K562 (cell line): ENCODE data around the gene SDK1. TPM values are rescaled to one million over a fixed set of nuclear protein-coding genes. Genes with fewer than 3 reads are reported as not detected.

Experiments used
- ATAC-seq: fragments of 200-7000 bp; cut with Tn5 transposase; 3 replicates; pipeline ENCODE4 v1.9.1; 2020; ENCODE audit warnings: moderate library complexity
- BruUV-seq: library from RNA; stranded (reverse); fragments of 400-500 nt; replicated peaks from 2 replicates; lab custom pipeline; 2021; lab: Mats Ljungman, UMichigan
- CTCF ChIA-PET: fragments of 300-600 bp; formaldehyde crosslinking; extraction: SDS; loops from one replicate; lab custom pipeline; 2021; ENCODE audit warnings: low intra/inter-chr PET ratio; lab: Yijun Ruan, JAX
- POLR2A ChIA-PET: fragments of 300-600, 350-650 bp; sonication (Branson Sonifier 250); formaldehyde crosslinking; extraction: SDS; loops from one replicate; lab custom pipeline; 2021; ENCODE audit warnings: antibody characterized with exemption, inconsistent platforms; lab: Yijun Ruan, JAX
- DNase-seq, 4 experiments: peaks; one replicate each; pipeline versions ENCODE4 v3.0.0 to v3.0.0-alpha.2; 2011 to 2018; ENCODE audit warnings: low spot score in 3 of 4, mixed read lengths in 3 of 4; ENCODE audit errors: extremely low read depth in 1 of 4
- FAIRE-seq: peaks from 2 replicates; lab custom pipeline; 2011; peaks lifted over from hg19 to GRCh38; lab: Jason Lieb, UNC
- H2AFZ ChIP-seq: 2 replicates; pipeline ENCODE4 v1.6.0; 2011; ENCODE audit warnings: low read depth, low read length, control low read depth, inconsistent platforms
- H3K27ac ChIP-seq: fragments of 200-600 bp; 3 replicates; pipeline ENCODE4 v1.8.0; 2011; ENCODE audit warnings: low read depth, mild to moderate bottlenecking, control low read depth, inconsistent platforms, low read length, moderate library complexity, mixed read lengths; ENCODE audit errors: extremely low read depth
- H3K27me3 ChIP-seq, 2 experiments: fragments of 300-600 bp in 1 of 2; 2 replicates in 1 of 2; 3 replicates in 1 of 2; pipeline versions ENCODE4 v1.6.0 to v1.8.0; 2011; ENCODE audit warnings: inconsistent platforms in 2 of 2, low read length in 2 of 2, mild to moderate bottlenecking in 1 of 2, mixed read lengths in 1 of 2, moderate library complexity in 1 of 2; ENCODE audit not compliant: control insufficient read depth in 2 of 2, insufficient read depth in 2 of 2
- H3K36me3 ChIP-seq: fragments of 300-600 bp; 3 replicates; pipeline ENCODE4 v1.8.0; 2011; ENCODE audit warnings: mild to moderate bottlenecking, low read length, inconsistent platforms; ENCODE audit not compliant: control insufficient read depth, insufficient read depth
- H3K4me1 ChIP-seq, 2 experiments: fragments of 200-600 bp in 1 of 2; replicated peaks in 1 of 2; 2 replicates in 1 of 2; 3 replicates in 1 of 2; pipeline versions ENCODE4 v1.5.1 to v1.8.0; 2011; ENCODE audit warnings: inconsistent platforms in 2 of 2, low read length in 2 of 2, mild to moderate bottlenecking in 1 of 2, mixed read lengths in 1 of 2, moderate library complexity in 1 of 2; ENCODE audit not compliant: control insufficient read depth in 2 of 2, insufficient read depth in 2 of 2
- H3K4me2 ChIP-seq: 2 replicates; pipeline ENCODE4 v1.6.1; 2011; ENCODE audit warnings: low read length, control low read depth, inconsistent platforms, mixed read lengths; ENCODE audit not compliant: insufficient read depth
- H3K4me3 ChIP-seq: fragments of 200-600 bp; sonication (generic), shearing (Covaris generic); 2 replicates; pipeline ENCODE4 v1.5.1; 2016; ENCODE audit warnings: control low read depth, inconsistent platforms
- H3K79me2 ChIP-seq: fragments of 200-600 bp; 3 replicates; pipeline ENCODE4 v1.8.0; 2011; ENCODE audit warnings: low read length, inconsistent platforms; ENCODE audit not compliant: control insufficient read depth, insufficient read depth
- H3K9ac ChIP-seq, 2 experiments: 2 replicates each; pipeline versions ENCODE4 v1.6.0 to v1.6.1; 2011; ENCODE audit warnings: low read depth in 2 of 2, low read length in 2 of 2, control low read depth in 1 of 2, inconsistent platforms in 1 of 2, mild to moderate bottlenecking in 1 of 2, mixed read lengths in 1 of 2; ENCODE audit not compliant: insufficient read depth in 1 of 2
- H3K9me1 ChIP-seq: one replicate; pipeline ENCODE4 v1.6.0; 2011; ENCODE audit warnings: inconsistent platforms, mild to moderate bottlenecking, low read length, moderate library complexity; ENCODE audit not compliant: control insufficient read depth, insufficient read depth
- H3K9me3 ChIP-seq: replicated peaks from 2 replicates; pipeline ENCODE4 v1.5.1; 2011; ENCODE audit warnings: low read depth, low read length, inconsistent platforms; ENCODE audit not compliant: control insufficient read depth, insufficient read depth
- H4K20me1 ChIP-seq: replicated peaks from 2 replicates; pipeline ENCODE4 v1.6.1; 2011; ENCODE audit warnings: low read length, inconsistent platforms, mixed read lengths; ENCODE audit not compliant: control insufficient read depth, insufficient read depth
- CCAR2 ChIP-seq: fragments of 200-400 bp; formaldehyde crosslinking; IDR thresholded peaks from 2 replicates; pipeline ENCODE4 v1.6.1; 2017; ENCODE audit warnings: mild to moderate bottlenecking, low read depth, low read length
- EWSR1 ChIP-seq: fragments of 450-650 bp; IDR thresholded peaks from 2 replicates; pipeline ENCODE4 v1.6.1; 2018; ENCODE audit warnings: borderline replicate concordance, mild to moderate bottlenecking, low read depth, moderate library complexity; ENCODE audit not compliant: partially characterized antibody
- HDGF ChIP-seq: fragments of 450-650 bp; IDR thresholded peaks from 2 replicates; pipeline ENCODE4 v1.6.1; 2016
- HNRNPUL1 ChIP-seq: fragments of 200-400 bp; formaldehyde crosslinking; IDR thresholded peaks from 2 replicates; pipeline ENCODE4 v1.6.1; 2017; ENCODE audit warnings: low read length
- MED1 ChIP-seq: sonication (generic); formaldehyde crosslinking; IDR thresholded peaks from 2 replicates; pipeline ENCODE4 v1.8.1; 2023; ENCODE audit warnings: missing genetic modification reagents, borderline replicate concordance
- POU5F1 ChIP-seq: fragments of 150-350 bp; IDR thresholded peaks from 2 replicates; pipeline ENCODE4 v1.6.1; 2014; ENCODE audit warnings: borderline replicate concordance, low read length, low read depth, mild to moderate bottlenecking; ENCODE audit not compliant: partially characterized antibody
- SIN3B ChIP-seq: fragments of 450-650 bp; IDR thresholded peaks from 2 replicates; pipeline ENCODE4 v1.6.1; 2017; ENCODE audit warnings: low read depth, mild to moderate bottlenecking, moderate library complexity
- ZC3H11A ChIP-seq: IDR thresholded peaks from 2 replicates; pipeline ENCODE4 v1.6.1; 2012; ENCODE audit warnings: low read depth, low read length, improper control_type of control experiment
- ZNF12 ChIP-seq: sonication (generic); formaldehyde crosslinking; IDR thresholded peaks from 2 replicates; pipeline ENCODE4 v1.4.0; 2020; ENCODE audit warnings: mild to moderate bottlenecking, missing genetic modification reagents
- ZNF282 ChIP-seq: sonication (generic); formaldehyde crosslinking; IDR thresholded peaks from 2 replicates; pipeline ENCODE4 v1.8.1; 2023; ENCODE audit warnings: missing genetic modification reagents
- WGBS: fragments of 100-300 bp; shearing (Covaris generic); methylation state at CpG from one replicate; pipeline ENCODE4 v1.1.6; 2016; ENCODE audit warnings: low coverage, mixed read lengths; ENCODE audit not compliant: insufficient coverage; ENCODE audit errors: missing lambda C conversion rate; 5-methylcytosine and 5-hydroxymethylcytosine counted together
- in situ Hi-C: fragments of 300-500 bp; cut with MboI; formaldehyde crosslinking; loops from 4 replicates; pipeline ENCODE4 v1.15.0; 2018; ENCODE audit warnings: inconsistent platforms, mixed read lengths
- intact Hi-C: fragments of 100-400 bp; cut with micrococcal nuclease; formaldehyde crosslinking; loops from 2 replicates; pipeline ENCODE4 v1.14.2; 2022
- polyA plus RNA-seq, 8 experiments: library from polyadenylated mRNA; depleted of rRNA in 4 of 8; stranded (reverse) in 5 of 8; unstranded in 3 of 8; fragments of >200 nt; fragmentation: Nextera tagmentation in 2 of 8; fragmentation: Illumina TruSeq in 1 of 8; extraction: Ambion mirVana in 2 of 8; extraction: Trizol in 1 of 8; gene quantifications; 2 replicates each; pipeline versions ENCODE4 v1.2.1 to v1.2.3, GENCODE V29; 2011 to 2014; ENCODE audit warnings: inconsistent platforms in 1 of 8, missing spikeins in 1 of 8
- total RNA-seq, 7 experiments: library from RNA; depleted of rRNA in 6 of 7; stranded (reverse); fragments of >200 nt in 6 of 7; fragmentation: Illumina TruSeq in 2 of 7; extraction: Trizol in 2 of 7; gene quantifications; 2 replicates each; pipeline versions ENCODE4 v1.2.1 to v1.2.3, GENCODE V29; 2011 to 2021; ENCODE audit warnings: low replicate concordance in 1 of 7
- TF ChIP-seq, protein P1 (sequence below), 2 experiments: fragments of 450-650 bp; IDR thresholded peaks; 2 replicates each; pipeline ENCODE4 v1.6.1; 2016
- TF ChIP-seq, protein P2 (sequence below): fragments of 250-450 bp; sonication (Bioruptor Pico); IDR thresholded peaks from 2 replicates; pipeline ENCODE4 v1.8.0; 2021; ENCODE audit warnings: moderate library complexity, mild to moderate bottlenecking, inconsistent platforms

The SDK1 gene
- total and polyA plus RNA-seq, 9 of the 15 experiments (the other 6 are each of a cell fraction or from before 2014, with no cell fraction given): 0.16 TPM; not detected in 8

DNA sequence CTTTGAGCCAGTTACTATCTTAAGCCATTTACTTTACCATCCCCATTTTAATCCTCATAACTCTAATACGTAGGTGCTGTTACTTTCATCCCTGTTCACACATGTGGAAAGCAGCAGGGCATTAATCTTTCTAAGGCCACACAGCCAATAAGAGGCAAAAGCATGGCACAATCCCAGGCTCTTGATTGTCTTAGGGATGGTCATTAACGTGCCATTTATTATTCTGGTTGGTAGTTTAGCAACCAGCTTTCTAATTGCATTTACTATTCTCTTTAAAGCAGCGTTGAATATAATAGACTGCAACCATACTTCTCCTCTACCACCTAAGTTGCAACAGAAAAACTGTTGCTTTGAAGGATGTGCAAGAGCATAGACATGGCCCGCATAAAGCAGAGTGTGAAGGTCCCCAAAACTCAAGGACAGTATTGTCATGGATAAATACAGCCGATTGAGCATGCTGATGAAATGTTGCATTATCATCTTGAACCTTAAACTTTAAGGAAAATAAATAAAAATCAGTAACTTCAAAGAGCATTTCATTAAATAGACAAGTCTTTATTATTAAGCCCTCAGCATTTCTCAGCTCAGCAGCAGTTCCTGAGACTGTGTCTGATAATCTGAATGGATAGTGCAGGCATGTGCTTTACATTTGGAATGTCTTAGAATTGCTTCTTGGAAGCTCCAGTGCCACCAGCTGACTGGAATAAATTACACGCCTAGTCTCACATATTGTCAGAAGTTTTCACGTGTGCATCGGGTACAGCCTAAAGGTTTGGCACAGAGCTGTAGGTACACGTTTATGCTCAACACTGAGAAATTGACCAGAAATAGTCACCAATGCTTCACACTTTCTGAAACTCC, 467.1 kb downstream of the SDK1 start:
- no peak for DNase-seq
- H3K27ac ChIP-seq: no peak overlapping the region
- CTCF ChIA-PET: interaction anchor here (0.6 kb wide), 1 partner anchor 1131 kb away, joined by 3 read pairs; no protein-coding TSS in a partner anchor
- H4K20me1 ChIP-seq: no peaks in the 10 kb centered on the region
- no peaks in the 10 kb centered on the region for H3K9me3 ChIP-seq
- no peak for FAIRE-seq
- no peak overlapping the region for H2AFZ ChIP-seq
- no peaks in the 10 kb centered on the region for H3K79me2 ChIP-seq
- no peaks in the 10 kb centered on the region for H3K36me3 ChIP-seq
- no peaks in the 10 kb centered on the region for H3K9me1 ChIP-seq
- intact Hi-C loops: no loop called here
- WGBS: 2% methylated on average over 9 of the region's 9 CpGs
- no peaks in the 10 kb centered on the region for H3K27me3 ChIP-seq
- TF ChIP-seq ZC3H11A: no peak
- no peak for TF ChIP-seq POU5F1
- no peak overlapping the region for H3K9ac ChIP-seq
- POLR2A ChIA-PET: no interaction called here
- H3K4me2 ChIP-seq: no peak overlapping the region
- ATAC-seq: no peak
- no peaks in the 10 kb centered on the region for H3K4me1 ChIP-seq
- no TSS peak for BruUV-seq
- in situ Hi-C loops: no loop called here
- no peak overlapping the region for H3K4me3 ChIP-seq

DNA sequence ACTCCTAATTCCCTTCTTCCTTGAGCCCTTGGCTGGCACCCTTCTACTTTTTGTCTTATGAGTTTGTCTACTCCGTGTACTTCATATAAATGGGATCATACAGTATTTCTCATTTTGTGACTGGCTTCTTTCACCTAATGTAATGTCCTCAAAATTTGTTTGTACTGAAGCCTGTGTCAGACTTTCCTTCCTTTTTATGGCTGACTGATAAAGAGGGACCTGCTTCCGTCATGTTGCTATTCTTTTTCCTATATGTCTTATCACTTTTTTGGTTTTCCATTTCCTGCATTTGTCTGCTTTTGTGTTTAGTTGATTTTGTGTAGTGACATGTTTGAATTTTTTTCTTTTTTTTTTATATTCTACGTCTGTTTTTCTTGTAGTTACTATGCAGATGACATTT, 470.9 kb downstream of the SDK1 start:
- DNase-seq (no peak), FAIRE-seq (no peak), ATAC-seq (no peak)
- in situ Hi-C loops: no loop called here
- TF ChIP-seq, protein P1, sequence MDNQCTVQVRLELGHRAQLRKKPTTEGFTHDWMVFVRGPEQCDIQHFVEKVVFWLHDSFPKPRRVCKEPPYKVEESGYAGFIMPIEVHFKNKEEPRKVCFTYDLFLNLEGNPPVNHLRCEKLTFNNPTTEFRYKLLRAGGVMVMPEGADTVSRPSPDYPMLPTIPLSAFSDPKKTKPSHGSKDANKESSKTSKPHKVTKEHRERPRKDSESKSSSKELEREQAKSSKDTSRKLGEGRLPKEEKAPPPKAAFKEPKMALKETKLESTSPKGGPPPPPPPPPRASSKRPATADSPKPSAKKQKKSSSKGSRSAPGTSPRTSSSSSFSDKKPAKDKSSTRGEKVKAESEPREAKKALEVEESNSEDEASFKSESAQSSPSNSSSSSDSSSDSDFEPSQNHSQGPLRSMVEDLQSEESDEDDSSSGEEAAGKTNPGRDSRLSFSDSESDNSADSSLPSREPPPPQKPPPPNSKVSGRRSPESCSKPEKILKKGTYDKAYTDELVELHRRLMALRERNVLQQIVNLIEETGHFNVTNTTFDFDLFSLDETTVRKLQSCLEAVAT (IDR thresholded peaks at IDR 0.05): no peak
- TF ChIP-seq EWSR1 (no peak), HNRNPUL1 (no peak), ZNF12 (CRISPR knock-in tag) (no peak), SIN3B (no peak), MED1 (CRISPR knock-in tag) (no peak), HDGF (no peak), CCAR2 (no peak), ZNF282 (CRISPR knock-in tag) (no peak)
- TF ChIP-seq, protein P2, sequence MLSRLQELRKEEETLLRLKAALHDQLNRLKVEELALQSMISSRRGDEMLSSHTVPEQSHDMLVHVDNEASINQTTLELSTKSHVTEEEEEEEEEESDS (CRISPR knock-in tag): no peak
- intact Hi-C loops: no loop called here
- Histone ChIP-seq H3K4me3 (no peak overlapping the region), H3K4me2 (no peak overlapping the region), H3K27me3 (no peaks in the 10 kb centered on the region), H3K9me1 (no peaks in the 10 kb centered on the region), H2AFZ (no peak overlapping the region), H3K27ac (no peak overlapping the region), H3K4me1 (no peaks in the 10 kb centered on the region), H3K36me3 (no peaks in the 10 kb centered on the region), H3K9me3 (no peaks in the 10 kb centered on the region), H4K20me1 (no peaks in the 10 kb centered on the region), H3K79me2 (no peaks in the 10 kb centered on the region), H3K9ac (no peak overlapping the region)
- 2% methylated on average over 3 of the region's 3 CpGs for WGBS
- ChIA-PET CTCF (no interaction called here), POLR2A (interaction anchor here (0.6 kb wide), 1 partner anchor 688 kb away, joined by 3 read pairs; no protein-coding TSS in a partner anchor)
- BruUV-seq: no TSS peak
